Subcutaneous adipose tissue (tissue), 4 donors: ENCODE data around the gene ENPP3. TPM values are rescaled to one million over a fixed set of nuclear protein-coding genes. Genes with fewer than 3 reads are reported as not detected.

Experiments used
- CTCF ChIP-seq: fragments of 450-650 bp; IDR thresholded peaks from one replicate; pipeline ENCODE4 v1.5.1; 2016; ENCODE audit warnings: low read depth, mild to moderate bottlenecking, control low read depth, antibody characterized with exemption, moderate library complexity
- total RNA-seq, 4 donors: library from RNA; depleted of rRNA; stranded (reverse); fragments of >200 nt; gene quantifications; one replicate each; pipeline ENCODE4 v1.1.0, GENCODE V29; 2016

Gene ENPP3
- total RNA-seq, 4 donors from 2014 or later = 0.33 to 1.3 (median 0.80) TPM

- no peak for TF ChIP-seq CTCF
These were observed 142.2 kb downstream of the ENPP3 start for GRCh38 chr6:131779304-131779703.

GRCh38 chr6:131780600-131780999 lies 143.5 kb downstream of the ENPP3 start:
- TF ChIP-seq CTCF = no peak

- no peak for TF ChIP-seq CTCF
These were observed 144.6 kb downstream of the ENPP3 start for GRCh38 chr6:131781687-131782086.

- TF ChIP-seq CTCF = no peak
These were observed 145.7 kb downstream of the ENPP3 start for GRCh38 chr6:131782764-131783163.

GRCh38 chr6:131784561-131784960 lies 147.5 kb downstream of the ENPP3 start:
- no peak for TF ChIP-seq CTCF

GRCh38 chr6:131787079-131787478 lies 150.0 kb downstream of the ENPP3 start:
- TF ChIP-seq CTCF = no peak

- no peak for TF ChIP-seq CTCF
These were observed 150.9 kb downstream of the ENPP3 start for GRCh38 chr6:131787766-131788712.
